COLO668 (cell line): Measurements from ENCODE around the gene SMO.
"Not testable (repeated sequence)": the region's sequence is repeated elsewhere in the genome, so short reads cannot be mapped to it uniquely, and the experiment has no call there.

Source experiments
- DNase-seq: peaks from one replicate; lab custom pipeline; 2025; ENCODE audit not compliant: unreplicated experiment; lab: John Stamatoyannopoulos, UW

SMO gene

DNA sequence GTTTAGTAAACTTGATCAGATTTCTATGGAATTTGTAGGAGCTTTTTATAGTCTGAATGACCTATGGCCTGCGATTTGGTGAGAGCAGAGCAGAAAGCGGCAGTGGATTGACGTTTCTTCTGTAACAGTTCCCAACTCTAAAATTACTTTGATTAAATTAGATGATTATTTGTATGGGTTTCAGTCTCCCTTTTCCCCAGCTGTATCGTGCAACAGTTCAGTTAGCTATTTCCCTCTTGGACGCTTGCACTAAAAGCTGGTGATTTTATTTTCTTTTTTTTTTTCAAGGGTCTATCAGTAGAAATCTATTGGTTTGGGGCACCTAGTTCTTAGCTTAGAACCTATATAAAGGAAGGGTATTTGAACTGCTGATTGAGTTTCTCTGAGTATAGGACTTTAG is 43.2 kb downstream of the SMO start:
- DNase-seq: no peak

DNA sequence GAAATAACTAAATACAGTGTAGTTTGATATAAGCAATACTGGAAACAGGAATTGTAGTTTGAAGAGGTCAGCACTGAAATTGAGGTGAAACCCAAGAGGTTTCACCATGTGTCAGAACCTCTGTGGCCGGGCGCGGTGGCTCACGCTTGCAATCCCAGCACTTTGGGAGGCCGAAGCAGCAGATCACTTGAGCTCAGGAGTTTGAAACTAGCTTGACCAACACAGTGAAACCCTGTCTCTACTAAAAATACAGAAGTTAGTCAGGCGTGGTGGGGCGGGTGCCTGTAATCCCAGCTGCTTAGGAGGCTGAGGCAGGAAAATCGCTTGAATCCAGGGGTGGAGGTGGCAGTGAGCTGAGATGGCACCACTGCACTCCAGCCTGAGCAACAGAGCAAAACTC is 50.1 kb downstream of the SMO start:
- DNase-seq: no peak

- DNase-seq: no peak
Measured at GRCh38 chr7:129240119-129240820, 51.8 kb downstream of the SMO start.

DNA sequence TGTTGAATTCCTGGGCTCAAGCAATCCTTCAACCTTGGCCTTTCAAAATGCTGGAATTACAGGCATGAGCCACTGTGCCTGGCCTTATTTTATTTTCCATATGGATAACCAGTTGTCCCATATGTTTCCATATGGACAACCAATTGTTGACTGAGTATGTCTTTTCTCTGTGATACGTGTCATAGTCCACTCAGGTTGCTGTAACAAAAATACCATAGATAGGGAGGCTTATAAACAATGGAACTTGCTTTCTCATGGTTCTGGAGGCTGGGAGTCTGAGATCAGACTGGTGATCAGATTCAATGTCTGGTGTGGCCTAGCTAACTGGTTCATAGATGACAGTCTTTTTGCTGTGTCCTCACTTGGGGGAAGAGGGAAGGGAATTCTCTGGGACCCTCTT is 55.8 kb downstream of the SMO start:
- DNase-seq: no peak

- DNase-seq: no peak
Measured at GRCh38 chr7:129245533-129245932, 57.1 kb downstream of the SMO start.

- DNase-seq: no peak
Measured at GRCh38 chr7:129247087-129247486, 58.7 kb downstream of the SMO start.

DNA sequence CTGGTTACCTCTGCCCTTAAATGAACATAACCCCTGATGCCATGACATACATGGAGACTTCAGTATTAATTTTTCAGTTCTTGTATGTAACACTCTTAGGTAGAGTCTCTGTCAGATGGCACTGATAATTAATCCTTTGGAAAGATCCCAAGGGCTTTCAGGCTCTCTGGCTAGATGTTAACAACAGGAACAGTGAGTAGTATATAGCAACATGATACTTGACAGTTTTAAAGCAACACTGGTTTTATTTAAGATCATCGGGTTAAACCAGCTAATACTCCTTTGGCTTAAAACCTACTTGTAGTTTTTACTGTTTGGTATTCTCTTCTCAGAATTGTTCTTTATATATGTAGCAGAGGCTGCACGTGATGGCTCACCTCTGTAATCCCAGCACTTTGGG is 63.7 kb downstream of the SMO start:
- DNase-seq: no peak

DNA sequence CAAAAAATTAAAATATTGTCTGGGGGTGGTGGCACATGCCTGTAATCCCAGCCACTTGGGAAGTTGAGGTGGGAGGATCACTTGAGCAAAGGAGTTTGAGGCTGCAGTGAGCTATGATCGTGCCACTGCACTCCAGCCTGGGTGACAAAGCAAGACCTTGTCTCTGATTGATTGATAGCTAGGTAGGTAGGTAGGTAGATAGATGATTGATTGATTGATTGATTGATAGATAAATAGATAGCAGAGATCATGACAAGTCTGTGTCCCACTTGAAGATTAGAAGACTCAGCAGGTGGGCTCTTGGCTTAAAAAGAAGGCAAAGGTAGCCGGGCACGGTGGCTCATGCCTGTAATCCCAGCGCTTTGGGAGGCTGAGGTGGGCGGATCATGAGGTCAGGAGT is 64.2 kb downstream of the SMO start:
- not testable (repeated sequence) for DNase-seq

DNA sequence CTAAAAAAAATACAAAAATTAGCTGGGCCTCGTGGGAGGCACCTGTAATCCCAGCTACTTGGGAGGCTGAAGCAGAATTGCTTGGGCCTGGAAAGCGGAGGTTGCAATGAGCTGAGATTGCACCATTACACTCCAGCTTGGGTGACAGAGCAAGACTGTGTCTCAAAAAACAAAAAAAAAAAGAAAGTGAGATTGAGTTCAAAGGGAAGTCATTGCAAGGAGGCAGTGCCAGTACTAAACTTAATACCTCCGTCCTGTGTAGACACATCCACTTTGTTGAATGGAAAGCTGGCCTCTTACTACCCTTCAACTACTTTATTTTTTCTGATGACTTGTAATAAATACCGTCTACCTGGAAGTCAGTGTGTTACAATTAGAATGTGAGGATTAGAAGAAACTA is 67.4 kb downstream of the SMO start:
- no peak for DNase-seq

- DNase-seq: no peak
Measured at GRCh38 chr7:129256221-129256620, 67.8 kb downstream of the SMO start.

DNA sequence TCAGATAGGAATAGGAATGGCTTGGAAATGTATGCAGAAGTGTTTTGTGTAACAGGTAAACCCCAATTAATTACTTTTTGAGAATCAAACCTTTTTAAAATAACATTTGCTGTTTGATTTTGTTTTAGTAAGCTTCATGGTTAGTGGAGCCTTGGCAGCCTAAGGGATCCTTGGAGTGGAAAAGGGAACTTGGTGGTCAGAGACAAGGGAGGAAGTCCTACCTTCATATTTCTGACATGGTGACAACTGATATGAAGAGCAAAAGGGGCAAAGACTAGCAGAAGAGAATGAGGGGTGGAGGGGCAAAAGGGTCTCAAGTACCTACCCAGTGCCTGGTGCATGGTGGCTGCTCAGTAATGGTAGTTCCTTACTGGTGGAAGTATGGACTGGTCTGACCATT is 68.7 kb downstream of the SMO start:
- DNase-seq: no peak

GRCh38 chr7:129258649-129259389 is 70.4 kb downstream of the SMO start:
- DNase-seq: no peak

DNA sequence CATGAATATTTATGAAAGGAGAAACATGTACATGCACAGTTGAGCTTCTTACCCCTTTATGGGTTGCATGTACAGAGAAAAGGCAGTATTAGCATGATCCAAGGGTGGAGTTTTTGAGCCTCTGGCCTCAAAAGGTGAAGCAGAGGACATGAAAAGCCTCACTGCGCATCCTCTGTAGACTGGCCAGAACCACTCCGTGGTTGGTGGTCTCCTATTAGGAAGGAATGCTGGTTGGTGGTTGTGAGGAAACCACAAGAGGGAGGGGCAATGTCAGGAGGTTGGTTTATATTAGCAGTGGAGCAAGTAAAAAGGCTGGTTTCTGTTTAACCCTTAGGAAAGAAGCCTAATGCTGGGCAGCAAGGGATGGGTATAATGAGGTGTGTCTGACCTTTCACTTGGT is 73.9 kb downstream of the SMO start:
- no peak for DNase-seq
